Prostate gland (tissue), 2 donors: Measurements from ENCODE around the gene TMEM178B. TPM values are rescaled to one million over a fixed set of nuclear protein-coding genes. Genes with fewer than 3 reads are reported as not detected.

Experiments
- DNase-seq: peaks from one replicate; pipeline ENCODE4 v3.0.0-alpha.2; 2019; ENCODE audit warnings: low spot score
- H3K27ac ChIP-seq, 2 donors: fragments of 200-600 bp; sonication (generic); 2 replicates each; pipeline ENCODE4 v1.5.1; 2017 to 2019
- H3K27me3 ChIP-seq: fragments of 200-600 bp; sonication (generic); replicated peaks from 2 replicates; pipeline ENCODE4 v1.5.1; 2019; ENCODE audit not compliant: insufficient read depth
- H3K36me3 ChIP-seq, 2 donors: fragments of 200-600 bp; sonication (generic); 1 replicate in 1 of 2; 2 replicates in 1 of 2; pipeline versions ENCODE4 v1.5.1 to v1.8.1; 2017 to 2019
- H3K4me1 ChIP-seq: fragments of 200-600 bp; sonication (generic); replicated peaks from 2 replicates; pipeline ENCODE4 v1.5.1; 2019
- H3K4me3 ChIP-seq, 2 donors: fragments of 200-600 bp; sonication (generic); 2 replicates each; pipeline ENCODE4 v1.5.1; 2017 to 2019
- H3K9me3 ChIP-seq: fragments of 200-600 bp; sonication (generic); 2 replicates; pipeline ENCODE4 v1.5.1; 2017
- CTCF ChIP-seq, 4 experiments: fragments of 200-600 bp in 2 of 4; fragments of 450-650 bp in 2 of 4; sonication (generic) in 2 of 4; IDR thresholded peaks; 1 replicate in 3 of 4; 2 replicates in 1 of 4; pipeline ENCODE4 v1.5.1; 2016 to 2019; ENCODE audit warnings: antibody characterized with exemption in 4 of 4, mild to moderate bottlenecking in 2 of 4, moderate library complexity in 2 of 4
- POLR2A ChIP-seq: fragments of 450-650 bp; IDR thresholded peaks from one replicate; pipeline ENCODE4 v1.6.1; 2016; ENCODE audit warnings: antibody characterized with exemption, mild to moderate bottlenecking
- POLR2AphosphoS5 ChIP-seq: sonication (generic); formaldehyde crosslinking; IDR thresholded peaks from one replicate; pipeline ENCODE4 v1.6.1; 2017; ENCODE audit warnings: antibody characterized with exemption
- WGBS: methylation state at CpG from one replicate; pipeline ENCODE4 v1.1.5; 2018; 5-methylcytosine and 5-hydroxymethylcytosine counted together
- intact Hi-C: fragments of 100-400 bp; cut with DNase I; formaldehyde crosslinking; loops from one replicate; pipeline ENCODE4 v1.14.2; 2022
- total RNA-seq, 2 donors: library from RNA; depleted of rRNA; stranded (reverse); fragments of >200 nt; gene quantifications; one replicate each; pipeline ENCODE4 v1.1.0, GENCODE V29; 2016

TMEM178B gene
- total RNA-seq, 2 donors from 2014 or later, result 3.4 to 5.2 TPM

GRCh38 chr7:141444961-141445360, 371.1 kb downstream of the TMEM178B start:
- TF ChIP-seq POLR2A (no peak), CTCF (IDR thresholded peaks at IDR 0.05) (no peak), POLR2AphosphoS5 (no peak)
- intact Hi-C loops, result no loop called here
- no peaks in the 10 kb centered on the region for H3K27me3 ChIP-seq
- no peaks in the 10 kb centered on the region for H3K9me3 ChIP-seq
- DNase-seq, result no peak
- H3K36me3 ChIP-seq, result no peaks in the 10 kb centered on the region
- no peaks in the 10 kb centered on the region for H3K4me1 ChIP-seq
- WGBS, result 86% methylated on average over 5 of the region's 5 CpGs
- no peak overlapping the region for H3K4me3 ChIP-seq
- H3K27ac ChIP-seq, result no peak overlapping the region

- Histone ChIP-seq H3K4me3 (no peak overlapping the region), H3K9me3 (no peaks in the 10 kb centered on the region), H3K27ac (no peak overlapping the region), H3K4me1 (no peaks in the 10 kb centered on the region), H3K36me3 (no peaks in the 10 kb centered on the region), H3K27me3 (no peaks in the 10 kb centered on the region)
- no peak for TF ChIP-seq POLR2A
- no peak for TF ChIP-seq POLR2AphosphoS5
- TF ChIP-seq CTCF (IDR thresholded peaks at IDR 0.05), result no peak
- no peak for DNase-seq
- intact Hi-C loops, result no loop called here
- 85% methylated on average over 6 of the region's 6 CpGs for WGBS
Observed at GRCh38 chr7:141451232-141451631, 377.4 kb downstream of the TMEM178B start.

GRCh38 chr7:141452911-141453310, 379.0 kb downstream of the TMEM178B start:
- no peaks in the 10 kb centered on the region for H3K4me1 ChIP-seq
- TF ChIP-seq POLR2AphosphoS5 (no peak), CTCF (IDR thresholded peaks at IDR 0.05) (no peak), POLR2A (no peak)
- WGBS, result 94% methylated on average over 3 of the region's 3 CpGs
- no peak for DNase-seq
- no peaks in the 10 kb centered on the region for H3K36me3 ChIP-seq
- H3K4me3 ChIP-seq, result no peak overlapping the region
- no peaks in the 10 kb centered on the region for H3K9me3 ChIP-seq
- intact Hi-C loops, result no loop called here
- no peaks in the 10 kb centered on the region for H3K27me3 ChIP-seq
- no peak overlapping the region for H3K27ac ChIP-seq

- WGBS, result 79% methylated on average over 3 of the region's 3 CpGs
- no peak overlapping the region for H3K27ac ChIP-seq
- no peaks in the 10 kb centered on the region for H3K27me3 ChIP-seq
- TF ChIP-seq POLR2A (no peak), CTCF (IDR thresholded peaks at IDR 0.05) (no peak), POLR2AphosphoS5 (no peak)
- no peak for DNase-seq
- no peaks in the 10 kb centered on the region for H3K9me3 ChIP-seq
- H3K4me3 ChIP-seq, result no peak overlapping the region
- intact Hi-C loops, result no loop called here
- no peaks in the 10 kb centered on the region for H3K36me3 ChIP-seq
- no peaks in the 10 kb centered on the region for H3K4me1 ChIP-seq
Observed at GRCh38 chr7:141454338-141454737, 380.5 kb downstream of the TMEM178B start.

- no peaks in the 10 kb centered on the region for H3K4me1 ChIP-seq
Observed at GRCh38 chr7:141455723-141456122, 381.9 kb downstream of the TMEM178B start.

More at GRCh38 chr7:141455723-141456122, 381.9 kb downstream of the TMEM178B start:
- 65% methylated on average over 1 of the region's 1 CpG for WGBS
- Histone ChIP-seq H3K27me3 (no peaks in the 10 kb centered on the region), H3K4me3 (no peak overlapping the region), H3K9me3 (no peaks in the 10 kb centered on the region), H3K36me3 (no peaks in the 10 kb centered on the region), H3K27ac (no peak overlapping the region)
- intact Hi-C loops, result no loop called here
- no peak for DNase-seq
- TF ChIP-seq POLR2AphosphoS5, result no peak
- TF ChIP-seq POLR2A, result no peak
- TF ChIP-seq CTCF (IDR thresholded peaks at IDR 0.05), result no peak
